H9 (cell line): Measurements from ENCODE around the gene XPA. TPM values are rescaled to one million over a fixed set of nuclear protein-coding genes. Genes with fewer than 3 reads are reported as not detected.

Experiments used
- DNase-seq: peaks from one replicate; pipeline ENCODE4 v3.0.0-alpha.2; 2017
- H2AFZ ChIP-seq: one replicate; pipeline ENCODE4 v1.6.1; 2013; ENCODE audit warnings: mild to moderate bottlenecking, low read length, control low read depth, moderate library complexity
- H2AK5ac ChIP-seq: 2 replicates; pipeline ENCODE4 v1.6.1; 2013; ENCODE audit warnings: low read length, control low read depth, mixed read lengths; ENCODE audit not compliant: insufficient read length
- H2BK120ac ChIP-seq: one replicate; pipeline ENCODE4 v1.6.1; 2013; ENCODE audit warnings: low read depth, mild to moderate bottlenecking, low read length, control low read depth, inconsistent platforms; ENCODE audit not compliant: poor library complexity, severe bottlenecking
- H2BK12ac ChIP-seq: 2 replicates; pipeline ENCODE4 v1.6.1; 2013; ENCODE audit warnings: low read length, control low read depth, mixed read lengths, low read depth; ENCODE audit not compliant: insufficient read length
- H2BK15ac ChIP-seq: 2 replicates; pipeline ENCODE4 v1.6.1; 2013; ENCODE audit warnings: low read depth, low read length, control low read depth
- H2BK20ac ChIP-seq: one replicate; pipeline ENCODE4 v1.6.1; 2013; ENCODE audit warnings: low read depth, mild to moderate bottlenecking, low read length, control low read depth, inconsistent platforms; ENCODE audit not compliant: poor library complexity, severe bottlenecking
- H2BK5ac ChIP-seq: 2 replicates; pipeline ENCODE4 v1.6.1; 2013; ENCODE audit warnings: low read length, control low read depth, mixed read lengths; ENCODE audit not compliant: insufficient read length
- H3K14ac ChIP-seq: 2 replicates; pipeline ENCODE4 v1.6.1; 2013; ENCODE audit warnings: low read length, control low read depth; ENCODE audit not compliant: insufficient read depth
- H3K18ac ChIP-seq: 2 replicates; pipeline ENCODE4 v1.6.1; 2013; ENCODE audit warnings: low read depth, mild to moderate bottlenecking, mixed read lengths, low read length, control low read depth; ENCODE audit not compliant: insufficient read length
- H3K23ac ChIP-seq: 2 replicates; pipeline ENCODE4 v1.6.1; 2013; ENCODE audit warnings: low read length, control low read depth, mixed read lengths, low read depth; ENCODE audit not compliant: insufficient read length
- H3K23me2 ChIP-seq: 2 replicates; pipeline ENCODE4 v1.6.1; 2013; ENCODE audit warnings: low read depth, mild to moderate bottlenecking, mixed read lengths, low read length, control low read depth; ENCODE audit not compliant: insufficient read length, poor library complexity, severe bottlenecking
- H3K27ac ChIP-seq: 2 replicates; pipeline ENCODE4 v1.5.1; 2013; ENCODE audit warnings: low read length, control low read depth, mixed read lengths, low read depth; ENCODE audit not compliant: insufficient read length
- H3K27me3 ChIP-seq: 2 replicates; pipeline ENCODE4 v1.6.1; 2013; ENCODE audit warnings: low read length, control low read depth, inconsistent platforms; ENCODE audit not compliant: insufficient read depth
- H3K4ac ChIP-seq: 2 replicates; pipeline ENCODE4 v1.6.1; 2013; ENCODE audit warnings: low read depth, mild to moderate bottlenecking, control low read depth, inconsistent platforms, low read length, moderate library complexity
- H3K4me1 ChIP-seq: 2 replicates; pipeline ENCODE4 v1.6.1; 2013; ENCODE audit warnings: low read length, control low read depth, inconsistent platforms; ENCODE audit not compliant: insufficient read depth
- H3K4me2 ChIP-seq: 2 replicates; pipeline ENCODE4 v1.6.1; 2013; ENCODE audit warnings: low read length, control low read depth, mixed read lengths; ENCODE audit not compliant: insufficient read length, insufficient read depth
- H3K56ac ChIP-seq: 2 replicates; pipeline ENCODE4 v1.6.1; 2013; ENCODE audit warnings: low read depth, mild to moderate bottlenecking, mixed read lengths, low read length, control low read depth; ENCODE audit not compliant: insufficient read length
- H3K79me1 ChIP-seq: 2 replicates; pipeline ENCODE4 v1.6.1; 2013; ENCODE audit warnings: low read depth, mild to moderate bottlenecking, moderate library complexity, low read length, control low read depth, inconsistent platforms; ENCODE audit not compliant: insufficient read depth, poor library complexity, severe bottlenecking
- H3K79me2 ChIP-seq: 2 replicates; pipeline ENCODE4 v1.6.1; 2013; ENCODE audit warnings: low read length, control low read depth, inconsistent platforms; ENCODE audit not compliant: insufficient read depth
- H3K9ac ChIP-seq: 2 replicates; pipeline ENCODE4 v1.6.1; 2013; ENCODE audit warnings: low read length, control low read depth, mixed read lengths; ENCODE audit not compliant: insufficient read length; ENCODE audit errors: extremely low read depth
- H3K9me3 ChIP-seq: one replicate; pipeline ENCODE4 v1.6.1; 2013; ENCODE audit warnings: low read depth, low read length, inconsistent platforms; ENCODE audit not compliant: control insufficient read depth
- H3T11ph ChIP-seq: one replicate; pipeline ENCODE4 v1.6.1; 2013; ENCODE audit warnings: mild to moderate bottlenecking, low read length, control low read depth, inconsistent platforms
- H4K20me1 ChIP-seq: one replicate; pipeline ENCODE4 v1.6.1; 2013; ENCODE audit not compliant: control insufficient read depth, insufficient read length, insufficient read depth
- H4K5ac ChIP-seq: 2 replicates; pipeline ENCODE4 v1.6.1; 2013; ENCODE audit warnings: low read depth, mild to moderate bottlenecking, mixed read lengths, low read length, control low read depth; ENCODE audit not compliant: insufficient read length
- H4K8ac ChIP-seq: replicated peaks from 2 replicates; pipeline ENCODE4 v1.6.1; 2013; ENCODE audit warnings: low read length, control low read depth, mixed read lengths, low read depth; ENCODE audit not compliant: insufficient read length
- H4K91ac ChIP-seq: 2 replicates; pipeline ENCODE4 v1.6.1; 2013; ENCODE audit warnings: low read depth, mild to moderate bottlenecking, moderate library complexity, mixed read lengths, low read length, control low read depth; ENCODE audit not compliant: insufficient read length
- H3K27ac Mint-ChIP-seq, 3 experiments: 2 replicates in 2 of 3; 3 replicates in 1 of 3; pipeline ENCODE4 v1.8.0; 2020 to 2021; ENCODE audit warnings: mixed read lengths in 3 of 3, mild to moderate bottlenecking in 1 of 3, moderate library complexity in 1 of 3
- H3K27me3 Mint-ChIP-seq: 2 replicates; pipeline ENCODE4 v1.8.0; 2021; ENCODE audit warnings: low read depth, mild to moderate bottlenecking, moderate library complexity, mixed read lengths
- H3K36me3 Mint-ChIP-seq, 3 experiments: 2 replicates in 2 of 3; 3 replicates in 1 of 3; pipeline ENCODE4 v1.8.0; 2020 to 2021; ENCODE audit warnings: low read depth in 3 of 3, mixed read lengths in 3 of 3; ENCODE audit not compliant: insufficient read depth in 1 of 3
- H3K4me1 Mint-ChIP-seq, 2 experiments: 2 replicates each; pipeline ENCODE4 v1.8.0; 2020; ENCODE audit warnings: mixed read lengths in 2 of 2
- H3K4me3 Mint-ChIP-seq, 2 experiments: 2 replicates in 1 of 2; 3 replicates in 1 of 2; pipeline ENCODE4 v1.8.0; 2020 to 2021; ENCODE audit warnings: mild to moderate bottlenecking in 2 of 2, mixed read lengths in 2 of 2, moderate library complexity in 1 of 2
- H3K9me3 Mint-ChIP-seq, 2 experiments: 2 replicates in 1 of 2; 3 replicates in 1 of 2; pipeline ENCODE4 v1.8.0; 2020; ENCODE audit warnings: mild to moderate bottlenecking in 2 of 2, mixed read lengths in 2 of 2, moderate library complexity in 1 of 2
- WGBS: extraction: QIAGEN DNeasy Blood & Tissue Kit; methylation state at CpG from one replicate; pipeline ENCODE4 v1.1.7; 2013; ENCODE audit warnings: missing lambda C conversion rate, low lambda C conversion rate, mixed read lengths; ENCODE audit not compliant: insufficient read length; ENCODE audit errors: extremely low coverage; 5-methylcytosine and 5-hydroxymethylcytosine counted together
- total RNA-seq: library from RNA; stranded (reverse); gene quantifications from 2 replicates; pipeline ENCODE4 v1.2.1, GENCODE V29; 2021
- TF ChIP-seq, protein P1 (sequence below): fragments of 200-600 bp; sonication (generic); conservative IDR thresholded peaks from 3 replicates; pipeline ENCODE4 v1.8.0; 2021; ENCODE audit warnings: antibody characterized with exemption, mild to moderate bottlenecking

Gene XPA
- total RNA-seq, 1 experiment from 2014 or later: 6.6 TPM

DNA sequence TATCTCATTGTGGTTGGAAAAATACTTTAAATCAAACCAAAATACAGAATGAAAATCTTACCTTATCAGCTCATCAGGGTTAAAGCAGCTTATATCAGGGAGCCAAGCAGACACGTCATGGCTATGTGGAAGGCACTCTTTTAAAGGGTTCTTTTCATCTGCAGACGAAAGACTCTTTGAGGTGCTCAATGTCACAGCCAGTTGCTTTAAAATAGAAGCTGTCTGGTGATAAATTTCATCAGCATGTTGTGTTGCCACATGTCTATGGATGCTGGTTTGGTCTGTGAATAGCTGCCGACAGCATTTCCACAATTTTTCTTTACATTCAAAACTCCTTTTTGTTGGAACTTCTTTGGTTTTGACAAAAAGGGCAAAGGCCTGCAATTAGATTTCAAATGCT is 71.5 kb downstream of the XPA start:
- no peak overlapping the region for H3K4ac ChIP-seq
- TF ChIP-seq, protein P1, sequence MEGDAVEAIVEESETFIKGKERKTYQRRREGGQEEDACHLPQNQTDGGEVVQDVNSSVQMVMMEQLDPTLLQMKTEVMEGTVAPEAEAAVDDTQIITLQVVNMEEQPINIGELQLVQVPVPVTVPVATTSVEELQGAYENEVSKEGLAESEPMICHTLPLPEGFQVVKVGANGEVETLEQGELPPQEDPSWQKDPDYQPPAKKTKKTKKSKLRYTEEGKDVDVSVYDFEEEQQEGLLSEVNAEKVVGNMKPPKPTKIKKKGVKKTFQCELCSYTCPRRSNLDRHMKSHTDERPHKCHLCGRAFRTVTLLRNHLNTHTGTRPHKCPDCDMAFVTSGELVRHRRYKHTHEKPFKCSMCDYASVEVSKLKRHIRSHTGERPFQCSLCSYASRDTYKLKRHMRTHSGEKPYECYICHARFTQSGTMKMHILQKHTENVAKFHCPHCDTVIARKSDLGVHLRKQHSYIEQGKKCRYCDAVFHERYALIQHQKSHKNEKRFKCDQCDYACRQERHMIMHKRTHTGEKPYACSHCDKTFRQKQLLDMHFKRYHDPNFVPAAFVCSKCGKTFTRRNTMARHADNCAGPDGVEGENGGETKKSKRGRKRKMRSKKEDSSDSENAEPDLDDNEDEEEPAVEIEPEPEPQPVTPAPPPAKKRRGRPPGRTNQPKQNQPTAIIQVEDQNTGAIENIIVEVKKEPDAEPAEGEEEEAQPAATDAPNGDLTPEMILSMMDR: no peak
- Mint-ChIP-seq H3K4me1 (peaks cover 22 to 24% of the 10 kb centered on the region in 2 experiments), H3K4me3 (no peak overlapping the region), H3K9me3 (peaks cover 24 to 27% of the 10 kb centered on the region in 2 experiments), H3K27me3 (no peaks in the 10 kb centered on the region), H3K36me3 (peaks cover 44 to 65% (median 52%) of the 10 kb centered on the region in 3 experiments), H3K27ac (no peak overlapping the region)
- no peak overlapping the region for H3K23ac ChIP-seq
- no CpG with 5 or more reads among the region's 3 CpGs for WGBS
- no peak overlapping the region for H2BK120ac ChIP-seq
- no peak overlapping the region for H3K4me2 ChIP-seq
- H3K79me1 ChIP-seq: peaks cover 3% of the 10 kb centered on the region
- H4K5ac ChIP-seq: no peak overlapping the region
- no peak overlapping the region for H2AK5ac ChIP-seq
- no peak overlapping the region for H4K91ac ChIP-seq
- no peaks in the 10 kb centered on the region for H3K4me1 ChIP-seq
- H2BK12ac ChIP-seq: no peak overlapping the region
- H2BK15ac ChIP-seq: no peak overlapping the region
- H2AFZ ChIP-seq: no peak overlapping the region
- H3K23me2 ChIP-seq: no peaks in the 10 kb centered on the region
- H3K9ac ChIP-seq: no peak overlapping the region
- no peak overlapping the region for H3K14ac ChIP-seq
- H3K27ac ChIP-seq: no peak overlapping the region
- H3K18ac ChIP-seq: no peak overlapping the region
- H4K8ac ChIP-seq: no peak overlapping the region
- H2BK5ac ChIP-seq: no peak overlapping the region
- no peaks in the 10 kb centered on the region for H4K20me1 ChIP-seq
- no peak overlapping the region for H3T11ph ChIP-seq
- peaks cover 6% of the 10 kb centered on the region for H3K9me3 ChIP-seq
- H2BK20ac ChIP-seq: no peak overlapping the region
- DNase-seq: no peak
- H3K27me3 ChIP-seq: no peaks in the 10 kb centered on the region
- no peak overlapping the region for H3K56ac ChIP-seq
- H3K79me2 ChIP-seq: peaks cover 6% of the 10 kb centered on the region; the same call in 1 of the 2 replicates

Other genes starting within 250 kb of the XPA start
- 0.72 and 0.98 TPM in 2 replicates for gene TMOD1, start 195.7 kb downstream of the XPA start, total RNA-seq
- 22.9 and 23.5 TPM in 2 replicates for gene TSTD2, start 64.0 kb downstream of the XPA start, total RNA-seq
- 46.0 and 55.7 TPM in 2 replicates for gene NCBP1, start 63.5 kb downstream of the XPA start, total RNA-seq
- gene FOXE1, start 155.9 kb upstream of the XPA start, total RNA-seq: not detected in 2 replicates
- gene TRMO, start 225.2 kb upstream of the XPA start, total RNA-seq: 8.0 and 8.6 TPM in 2 replicates
- gene HEMGN, start 240.8 kb upstream of the XPA start, total RNA-seq: not detected in 2 replicates